Upper lobe of left lung (tissue), 4 donors: Measurements from ENCODE around the gene DLG2.

Source experiments
- CTCF ChIP-seq, 6 experiments: fragments of 450-650 bp in 4 of 6; fragments of 200-600 bp in 2 of 6; sonication (generic) in 2 of 6; IDR thresholded peaks; one replicate each; pipeline ENCODE4 v1.5.1; 2016 to 2019; ENCODE audit warnings: antibody characterized with exemption in 6 of 6
- EP300 ChIP-seq, 4 donors: sonication (generic); formaldehyde crosslinking; IDR thresholded peaks; one replicate each; pipeline ENCODE4 v1.5.1; 2017; ENCODE audit warnings: antibody characterized with exemption in 4 of 4, control low read depth in 2 of 4
- POLR2A ChIP-seq, 4 donors: fragments of 450-650 bp; IDR thresholded peaks; one replicate each; pipeline ENCODE4 v1.5.1; 2016 to 2017; ENCODE audit warnings: antibody characterized with exemption in 4 of 4, mild to moderate bottlenecking in 2 of 4
- POLR2AphosphoS5 ChIP-seq, 2 donors: sonication (generic); formaldehyde crosslinking; IDR thresholded peaks; one replicate each; pipeline ENCODE4 v1.5.1; 2017; ENCODE audit warnings: antibody characterized with exemption in 2 of 2

- TF ChIP-seq POLR2A (IDR thresholded peaks at IDR 0.05) (no peak), CTCF (IDR thresholded peaks at IDR 0.05) (no peak), POLR2AphosphoS5 (IDR thresholded peaks at IDR 0.05) (no peak), EP300 (IDR thresholded peaks at IDR 0.05) (no peak)
Measured at GRCh38 chr11:84503503-84503902, 1123.6 kb downstream of the DLG2 start.
